NCI-H2107 treated with DMSO at 0.1 percent for 48 hours (cell line): ENCODE data around the gene PSME3IP1.
A peak's percentile ranks its signal among the peaks of the same experiment; 100 is the strongest.

ENCODE experiments used
- DNase-seq: peaks from one replicate; lab custom pipeline; 2025; ENCODE audit not compliant: unreplicated experiment; lab: John Stamatoyannopoulos, UW

The PSME3IP1 gene

DNA sequence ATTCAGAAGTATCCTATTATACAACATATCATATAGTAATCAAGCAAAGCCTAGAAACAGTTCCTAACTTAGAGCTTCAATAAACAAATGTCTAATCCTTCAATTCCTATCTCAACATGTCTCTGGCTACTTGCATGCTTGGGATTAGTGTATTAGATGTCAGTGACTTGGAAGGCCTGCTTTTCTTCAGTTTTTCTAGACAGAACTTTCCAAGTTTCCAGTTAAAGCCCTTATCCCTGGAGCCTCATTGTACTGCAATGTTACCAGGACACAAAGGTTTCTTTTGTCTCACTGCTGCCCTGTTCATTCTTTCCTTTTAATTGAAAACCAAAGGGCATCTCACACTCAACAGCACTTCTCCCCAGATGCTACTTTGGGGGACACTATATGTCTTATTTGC is 16.5 kb downstream of the PSME3IP1 start:
- no peak for DNase-seq

DNA sequence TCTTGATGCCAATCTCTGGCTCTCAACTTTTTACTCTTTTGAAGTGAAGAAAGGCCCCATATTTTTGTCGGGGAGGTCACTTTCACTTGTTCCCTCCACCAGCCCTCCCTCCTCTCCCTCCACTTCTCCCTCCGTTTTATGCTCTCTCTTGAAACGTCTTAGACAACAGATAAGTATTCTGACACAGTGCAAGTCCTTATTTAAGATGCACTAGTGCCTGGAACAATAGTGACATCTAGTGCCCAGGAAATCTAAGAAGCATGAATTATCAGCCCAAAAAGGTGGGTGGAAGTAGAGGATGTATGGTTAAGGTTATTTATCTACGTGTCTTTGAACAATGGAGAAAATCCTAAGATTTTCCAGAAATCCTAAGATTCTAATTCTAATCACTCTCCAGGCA is 17.9 kb downstream of the PSME3IP1 start:
- peak; percentile 67 for DNase-seq

DNA sequence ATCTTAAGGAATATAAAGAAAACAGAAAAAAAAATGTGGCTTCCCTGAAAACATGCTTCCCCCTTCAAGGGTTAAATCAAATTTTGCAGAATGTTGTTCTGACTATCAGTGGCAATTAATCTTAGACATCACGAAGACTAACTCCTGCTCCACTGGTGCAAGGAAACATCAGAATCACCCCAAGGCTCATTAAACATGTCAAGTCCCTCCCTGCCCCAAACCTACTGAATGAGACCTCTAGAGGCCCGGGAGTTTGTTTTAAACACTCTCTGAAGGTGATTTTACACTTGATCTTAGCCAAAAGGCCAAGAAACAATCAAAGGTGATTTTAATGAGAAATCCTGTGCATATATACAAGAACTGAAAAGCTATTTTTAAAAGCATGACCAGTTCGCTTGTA is 18.3 kb downstream of the PSME3IP1 start:
- DNase-seq: no peak

DNA sequence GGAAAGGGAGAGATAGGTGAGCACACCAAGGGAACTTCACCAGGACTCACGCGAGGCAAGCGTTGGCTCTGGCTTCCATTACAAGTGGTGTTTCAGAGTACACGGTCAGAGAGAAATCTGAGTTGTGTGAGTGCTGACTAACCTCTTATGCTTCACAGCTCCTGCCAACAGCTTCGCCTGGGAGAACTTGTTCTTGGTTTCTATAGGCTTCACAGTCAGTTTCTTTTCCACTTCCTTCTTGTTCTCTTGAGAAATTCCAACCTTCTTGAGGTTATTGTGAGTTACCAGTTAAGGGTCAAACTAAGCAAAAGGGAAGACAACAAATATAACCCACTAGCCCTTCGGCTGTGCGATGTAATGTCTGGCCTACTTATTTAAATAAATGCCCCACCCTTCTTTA is 18.9 kb downstream of the PSME3IP1 start:
- peak; percentile 27 for DNase-seq

DNA sequence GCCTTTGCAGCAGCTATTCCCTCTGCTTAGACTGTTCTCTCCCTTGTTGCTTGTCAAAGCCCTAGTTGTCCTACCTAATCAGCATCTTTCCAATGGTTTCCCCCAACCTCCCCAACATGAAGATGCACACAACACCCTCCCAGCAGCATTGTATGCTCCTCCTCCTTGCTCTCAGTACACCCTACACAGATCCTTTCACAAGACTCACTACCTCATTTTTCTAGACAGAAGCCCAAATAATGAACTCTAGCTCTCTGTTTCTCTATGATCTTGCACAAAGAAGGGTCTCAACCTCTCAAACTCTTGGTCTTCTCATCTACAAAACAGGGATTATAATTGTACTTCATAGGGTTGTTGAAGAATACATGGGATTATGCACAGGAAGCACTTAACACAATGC is 19.4 kb downstream of the PSME3IP1 start:
- DNase-seq: no peak

DNA sequence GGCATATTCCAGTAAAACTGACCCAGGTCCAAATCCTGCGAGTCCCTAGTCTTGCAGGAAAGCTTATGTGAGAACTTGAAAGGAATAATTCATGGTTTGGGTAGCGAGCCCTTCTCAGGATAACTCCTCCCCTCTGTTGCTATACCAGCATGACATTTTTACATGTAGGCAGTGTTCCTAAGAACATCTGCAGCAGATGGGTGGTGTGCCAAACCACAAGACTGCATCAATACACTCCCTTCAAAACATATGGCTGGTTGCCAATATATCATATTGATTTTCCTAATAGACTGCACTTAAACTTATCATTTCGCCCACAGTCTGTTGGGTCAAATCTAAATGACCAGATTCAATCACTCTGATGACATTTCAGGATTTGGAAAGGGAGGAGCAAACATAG is 19.9 kb downstream of the PSME3IP1 start:
- peak; percentile 55 for DNase-seq

DNA sequence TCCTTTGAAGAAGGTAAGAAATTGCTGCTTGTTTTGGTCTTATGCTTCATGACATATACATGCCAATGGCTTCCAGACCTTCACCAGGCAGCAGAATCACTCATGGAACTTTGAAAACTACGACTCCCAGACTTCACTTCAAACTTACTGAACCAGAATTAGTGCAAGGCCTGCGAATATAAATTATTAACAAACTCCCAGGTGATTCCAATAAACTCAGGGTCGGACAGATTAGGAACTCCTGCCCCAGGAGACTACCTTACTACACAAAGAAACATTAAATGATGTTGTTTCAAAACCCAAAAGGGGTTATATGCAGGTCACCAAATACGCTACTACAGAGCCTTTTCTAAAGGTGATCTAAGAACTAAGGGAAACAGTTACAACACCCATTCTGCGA is 20.4 kb downstream of the PSME3IP1 start:
- no peak for DNase-seq

DNA sequence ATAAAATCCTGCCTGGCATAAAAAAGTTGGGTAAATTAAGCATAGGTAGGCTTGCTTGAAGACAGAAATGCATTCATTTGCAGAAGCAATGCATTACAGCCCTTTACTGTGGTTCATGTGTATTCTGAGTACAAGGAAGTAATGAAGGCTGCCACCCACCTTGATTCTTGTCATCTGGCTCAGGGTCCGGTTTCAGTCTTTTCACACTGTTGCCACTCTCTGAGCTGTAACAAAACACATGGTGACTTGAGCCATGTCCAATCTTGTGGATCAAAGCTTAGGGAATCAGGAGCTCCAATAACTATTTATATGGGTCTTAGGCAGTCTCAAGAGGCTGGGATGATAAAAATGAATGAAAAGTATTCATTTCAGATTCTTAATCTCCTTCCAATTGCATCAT is 22.0 kb downstream of the PSME3IP1 start:
- DNase-seq: no peak

DNA sequence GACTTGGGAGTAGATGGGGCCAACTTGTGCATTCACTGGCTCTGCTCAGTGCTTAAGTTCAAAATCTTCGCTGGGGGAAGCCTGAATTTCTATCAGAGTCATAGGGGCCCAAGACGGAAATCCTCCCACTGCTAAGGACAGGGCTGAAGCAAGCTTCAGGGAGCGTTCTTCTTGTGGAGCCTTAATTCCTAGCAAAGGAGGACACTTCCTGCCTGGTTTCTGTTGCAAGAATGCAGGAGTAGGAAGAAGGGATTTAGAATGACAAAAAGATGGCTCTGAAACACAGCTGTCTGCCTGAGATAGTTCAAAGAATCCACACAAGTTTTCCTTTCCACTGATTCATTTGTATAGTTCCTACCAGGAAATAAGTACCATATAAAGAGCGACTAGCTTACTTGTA is 26.4 kb downstream of the PSME3IP1 start:
- DNase-seq: no peak

DNA sequence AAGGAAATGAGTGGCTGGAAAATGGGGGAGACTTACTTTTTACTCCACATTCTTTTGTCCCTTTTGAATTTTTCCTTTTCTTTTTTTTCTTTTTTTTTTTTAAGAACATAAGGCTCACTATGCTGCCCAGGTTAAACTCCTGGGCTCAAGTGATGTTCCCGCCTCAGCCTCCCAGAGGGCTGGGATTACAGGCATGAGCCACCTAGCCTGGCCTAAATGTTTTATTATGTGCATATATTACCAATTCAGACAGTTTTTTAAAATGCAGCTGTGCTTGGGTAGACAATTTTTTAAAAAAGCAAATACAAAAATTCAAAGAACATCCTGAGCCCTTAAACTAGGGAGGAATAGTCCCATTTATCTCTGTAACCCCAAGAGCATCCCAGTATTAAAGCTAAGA is 28.3 kb downstream of the PSME3IP1 start:
- DNase-seq: no peak

DNA sequence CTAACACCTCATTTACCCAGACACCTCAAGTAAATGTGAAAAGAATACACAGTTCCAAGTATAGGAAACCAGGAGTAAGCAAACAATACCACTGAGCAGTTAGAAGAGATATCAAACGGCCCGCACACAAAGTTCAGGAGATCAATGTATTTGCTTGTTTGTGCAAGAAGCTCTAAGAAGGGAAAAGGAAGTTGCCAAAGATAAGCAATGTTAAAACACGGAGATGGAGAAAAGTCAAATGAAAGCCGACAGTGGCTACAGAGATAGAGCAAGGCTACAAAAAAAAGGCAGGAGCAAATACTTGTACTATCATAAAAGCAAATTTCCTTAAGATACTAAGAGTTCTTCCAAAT is 29.5 kb downstream of the PSME3IP1 start:
- no peak for DNase-seq

DNA sequence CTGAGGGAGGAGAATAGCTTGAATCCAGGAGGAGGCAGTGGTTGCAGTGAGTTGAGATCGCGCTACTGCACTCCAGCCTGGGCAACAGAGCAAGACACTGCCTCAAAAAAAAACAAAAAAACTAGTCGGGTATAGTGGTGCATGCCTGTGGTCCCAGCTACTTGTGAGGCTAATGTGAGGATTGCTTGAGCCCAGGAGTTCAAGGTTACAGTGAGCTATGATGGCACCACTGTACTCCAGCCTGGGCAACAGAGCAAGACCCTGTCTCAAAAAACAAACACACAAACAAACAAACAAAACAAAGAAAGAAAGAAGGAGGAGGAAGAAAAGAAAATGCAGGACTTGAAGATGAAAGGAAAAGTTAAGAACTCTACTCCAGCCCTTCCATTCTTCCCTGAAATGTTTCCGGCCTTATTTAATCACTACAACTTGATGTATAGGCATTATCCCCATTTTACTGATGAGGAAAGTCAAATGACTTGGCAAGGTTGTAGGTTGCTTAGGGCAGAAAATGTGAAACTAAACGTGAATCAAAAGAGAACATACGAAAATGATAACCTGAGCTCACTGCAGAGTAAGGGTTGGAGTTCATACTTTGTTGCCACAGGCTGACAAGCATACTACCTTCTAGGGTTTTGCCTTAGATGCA is 30.0 kb downstream of the PSME3IP1 start:
- no peak for DNase-seq

DNA sequence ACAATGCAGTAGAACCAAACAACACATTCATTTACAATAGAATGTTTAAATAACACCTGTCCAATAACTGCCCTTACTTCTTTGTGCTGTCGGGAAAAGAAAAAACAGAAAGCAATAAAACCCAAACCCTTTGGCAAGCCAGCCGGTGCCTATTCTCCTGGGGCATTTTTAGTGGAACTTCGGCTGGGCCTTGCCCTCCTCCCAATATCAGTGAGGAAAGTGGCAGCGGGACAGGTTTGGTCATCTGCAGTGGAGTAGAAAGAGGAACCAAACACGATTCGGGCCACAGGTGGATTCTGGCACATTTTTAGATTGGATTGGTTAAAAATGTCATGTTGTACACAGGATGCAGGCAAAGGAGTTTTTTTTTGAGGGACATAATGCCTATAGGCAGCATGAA is 32.0 kb downstream of the PSME3IP1 start:
- peak; percentile 49 for DNase-seq

DNA sequence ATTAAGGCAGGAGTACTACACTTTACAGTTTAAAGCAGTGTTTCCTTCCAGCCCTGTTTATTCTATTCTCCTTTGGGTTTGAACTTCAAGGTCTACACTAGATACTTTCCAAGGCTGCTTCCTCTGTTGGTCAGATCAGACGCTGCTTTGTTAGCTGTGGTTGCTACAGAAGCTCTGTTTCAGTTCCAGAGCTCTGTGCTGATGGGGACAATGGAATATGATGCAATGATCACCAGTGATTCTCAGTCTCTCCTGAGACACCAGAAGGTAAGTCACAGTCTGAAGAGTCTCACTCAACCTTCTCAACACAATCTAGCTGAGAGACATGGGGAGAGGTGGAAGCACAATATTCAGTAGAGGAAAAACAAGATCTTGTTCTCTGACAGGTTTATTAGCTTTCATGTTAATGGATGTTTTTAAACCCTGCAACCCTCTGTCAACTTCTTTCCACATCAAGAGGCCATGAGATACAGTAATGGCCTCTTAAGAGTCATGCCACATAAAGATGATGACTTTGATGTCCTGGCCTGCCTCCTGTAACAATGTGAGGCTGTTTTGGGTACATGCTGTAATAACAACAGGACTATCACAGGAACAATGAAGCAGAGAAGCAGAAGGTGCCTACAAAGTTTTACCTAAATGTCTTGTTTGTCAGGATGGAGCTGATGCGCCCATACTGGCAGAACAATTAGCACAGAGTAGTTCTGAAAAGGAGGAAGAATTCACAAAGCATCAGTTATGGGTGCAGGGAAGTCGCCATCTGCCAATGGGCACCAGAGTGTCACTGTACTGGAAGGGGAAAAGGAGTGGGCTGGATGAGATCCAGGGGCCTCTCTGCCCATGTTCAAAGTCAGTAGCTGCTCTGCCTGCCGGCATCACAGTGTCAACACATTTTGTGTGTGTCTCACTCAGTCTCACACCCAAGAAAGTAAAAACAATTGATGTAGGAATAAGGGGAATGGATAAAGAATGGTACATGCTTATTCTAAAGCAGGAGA is 33.4 kb downstream of the PSME3IP1 start:
- DNase-seq: peak; percentile 46

DNA sequence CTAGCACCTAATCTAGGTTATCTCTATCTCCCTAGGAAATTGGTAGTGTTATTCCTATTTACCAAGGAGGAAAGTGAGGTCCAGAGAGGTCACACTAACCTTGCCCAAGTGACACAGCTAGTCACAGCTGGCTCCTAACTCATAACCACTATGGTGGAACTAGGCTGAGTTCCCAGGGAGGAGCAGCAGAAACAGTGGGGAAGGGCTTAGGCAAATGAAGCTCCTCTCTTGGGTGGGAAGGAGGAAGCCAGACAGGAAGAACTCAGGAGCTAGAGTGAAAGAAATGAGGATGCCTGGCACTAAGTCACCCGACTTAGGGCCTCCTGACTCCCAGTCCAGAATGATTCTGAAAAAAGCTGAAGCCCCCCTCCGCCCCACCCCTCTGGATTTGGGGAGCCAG is 34.5 kb downstream of the PSME3IP1 start:
- no peak for DNase-seq

DNA sequence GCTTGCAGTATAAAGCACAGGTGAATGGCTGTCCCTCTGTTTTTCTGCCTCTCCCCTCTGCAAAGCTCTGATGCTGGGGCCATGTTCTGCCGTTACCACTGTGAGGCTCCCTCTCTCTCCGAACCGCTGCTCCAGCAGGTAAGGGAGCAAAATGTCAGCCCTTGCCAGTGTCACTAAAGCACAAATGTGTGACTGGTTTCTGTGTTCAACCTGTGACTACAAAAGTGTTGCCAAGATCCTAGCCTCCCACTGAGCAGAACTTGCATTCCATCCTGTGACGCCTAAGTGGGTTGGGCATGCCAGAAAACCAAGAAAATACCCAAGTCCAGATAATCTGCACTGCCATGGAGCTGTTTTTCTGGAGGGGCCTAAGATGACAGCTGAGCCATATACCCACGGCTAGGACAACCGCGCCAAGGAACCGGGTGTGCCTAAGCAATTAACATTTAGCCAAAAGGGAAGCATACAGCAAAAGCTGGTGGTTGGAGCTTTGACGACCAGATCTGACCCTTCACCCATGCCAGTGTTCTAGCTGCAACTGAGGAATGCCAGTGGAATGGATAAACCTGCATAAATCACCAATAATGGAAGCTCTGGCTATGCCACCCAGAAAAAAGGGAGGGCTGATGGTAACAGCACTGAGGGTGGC is 35.0 kb downstream of the PSME3IP1 start:
- DNase-seq: no peak

DNA sequence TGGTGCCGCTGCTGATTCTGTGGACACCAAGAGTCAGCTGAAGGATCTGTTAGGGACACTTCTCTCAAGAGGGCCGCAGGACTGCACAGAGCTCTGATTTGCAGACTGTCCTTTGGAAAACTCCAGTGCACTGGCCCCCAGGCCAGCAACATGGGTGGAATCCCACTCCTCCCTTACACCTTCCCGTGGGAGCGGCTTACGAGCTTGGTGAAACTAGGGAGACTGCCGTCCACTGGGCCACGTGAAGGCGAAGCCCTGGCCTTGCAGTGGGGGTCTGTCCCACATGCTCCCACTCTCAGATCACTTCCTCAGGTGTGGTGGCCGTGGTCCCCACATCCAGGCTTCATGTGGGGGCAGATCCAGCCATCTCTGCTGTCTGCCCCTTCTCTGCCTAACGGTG is 36.4 kb downstream of the PSME3IP1 start:
- no peak for DNase-seq

DNA sequence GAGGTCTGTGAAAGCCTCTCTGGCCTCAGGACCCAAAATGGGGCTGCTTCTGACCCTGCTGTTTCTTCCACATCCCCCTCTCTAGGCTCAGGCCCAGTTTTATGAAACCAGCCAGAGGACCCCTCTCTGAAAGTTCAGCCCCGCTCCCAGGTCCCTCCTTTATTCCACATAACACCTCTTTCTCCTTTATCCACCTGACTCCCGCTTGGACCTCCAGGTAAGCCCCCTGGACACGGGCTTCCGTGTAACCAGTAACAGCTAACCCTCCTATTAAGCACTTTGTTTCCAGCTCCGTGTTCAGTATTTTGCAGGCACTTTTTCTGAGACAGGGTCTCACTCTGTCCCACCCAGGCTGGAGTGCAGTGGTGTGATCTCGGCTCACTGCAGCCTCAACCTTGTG is 37.4 kb downstream of the PSME3IP1 start:
- DNase-seq: no peak

DNA sequence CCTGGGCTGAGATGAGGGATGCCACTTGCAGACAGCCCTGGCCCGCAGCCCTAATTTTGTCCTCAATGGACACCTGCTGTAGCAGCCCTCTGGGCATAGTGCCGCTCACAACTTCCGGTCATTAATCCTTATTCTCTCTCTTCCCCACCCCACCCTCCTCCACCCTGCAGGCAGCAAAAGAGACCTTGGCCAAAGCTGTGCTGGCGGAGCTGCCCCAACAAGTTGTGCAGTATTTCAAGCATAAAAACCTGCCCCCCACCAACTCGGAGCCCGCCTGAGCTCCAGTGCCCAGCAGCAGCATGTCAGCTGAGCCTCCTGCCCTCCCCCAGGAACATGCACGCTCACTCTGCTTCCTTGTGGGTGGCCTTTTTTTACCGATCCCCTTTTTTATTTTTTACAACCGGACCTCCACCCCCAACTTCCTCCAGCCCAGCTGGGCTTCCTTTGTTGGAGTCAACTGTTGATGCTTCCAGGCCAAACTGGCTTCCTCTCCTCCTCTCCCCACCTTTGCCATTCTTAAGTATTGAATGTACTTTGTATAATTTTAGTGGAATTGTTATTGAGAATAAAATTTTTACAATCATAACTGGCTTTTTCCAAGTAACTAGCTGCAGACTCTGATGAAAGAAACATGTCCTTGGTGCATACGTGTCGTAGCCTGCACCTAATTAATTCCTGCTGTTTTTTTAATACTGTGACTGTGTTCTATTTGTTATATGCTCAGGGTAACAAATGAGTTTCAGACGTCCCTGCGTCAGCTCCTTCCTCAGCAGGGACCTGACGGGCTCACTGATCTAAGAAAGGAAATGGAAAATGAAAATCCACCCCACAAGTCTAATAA is 38.2 kb downstream of the PSME3IP1 start:
- no peak for DNase-seq

DNA sequence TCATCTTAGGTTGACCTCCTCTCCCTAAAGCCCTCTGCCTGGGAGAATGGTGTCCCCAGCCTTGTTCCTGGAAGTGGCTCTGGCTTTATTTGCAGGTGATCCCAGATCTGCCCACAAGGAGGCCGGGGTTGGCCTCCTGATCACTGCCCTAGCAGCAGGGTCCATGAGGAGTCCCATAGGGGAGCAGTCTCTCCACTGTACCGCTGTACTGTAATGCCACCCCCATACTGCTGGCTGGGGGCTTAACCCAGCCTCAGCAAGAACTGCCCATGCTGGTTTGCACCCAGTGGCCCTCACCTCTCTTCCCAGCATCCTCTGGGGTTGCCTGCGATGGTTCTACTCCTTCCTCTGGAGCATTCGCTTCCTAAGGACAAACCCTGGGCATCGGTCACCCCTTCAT is 39.1 kb downstream of the PSME3IP1 start:
- DNase-seq: no peak

DNA sequence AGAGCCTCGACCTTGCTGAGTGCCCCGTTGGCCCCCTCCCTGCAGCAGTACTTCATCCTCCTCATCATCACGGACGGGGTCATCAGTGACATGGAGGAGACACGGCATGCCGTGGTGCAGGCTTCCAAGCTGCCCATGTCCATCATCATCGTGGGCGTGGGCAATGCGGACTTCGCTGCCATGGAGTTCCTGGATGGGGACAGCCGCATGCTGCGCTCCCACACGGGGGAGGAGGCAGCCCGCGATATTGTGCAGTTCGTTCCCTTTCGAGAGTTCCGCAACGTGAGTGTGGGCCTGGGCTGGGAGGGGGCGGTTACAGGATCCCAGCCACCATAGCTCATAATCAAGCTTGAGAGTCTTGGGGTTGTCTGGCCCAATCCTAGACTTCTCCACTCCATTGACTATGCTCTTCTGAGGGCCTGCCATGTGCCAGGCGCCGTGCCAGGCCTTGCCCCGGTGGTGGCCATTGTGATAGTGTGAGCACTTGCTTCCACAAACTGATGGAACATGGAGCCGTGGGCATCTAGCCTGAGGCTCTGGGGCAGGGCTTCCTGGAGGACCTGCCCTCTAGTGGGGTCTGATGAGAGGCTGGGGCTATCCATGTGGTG is 39.7 kb downstream of the PSME3IP1 start:
- no peak for DNase-seq
